ENCODE measurements around the gene FAM241A. TPM values are rescaled to one million over a fixed set of nuclear protein-coding genes. Genes with fewer than 3 reads are reported as not detected.

FAM241A gene
- total RNA-seq, 2 donors from 2014 or later, result 0.13 to 0.18 TPM

DNA sequence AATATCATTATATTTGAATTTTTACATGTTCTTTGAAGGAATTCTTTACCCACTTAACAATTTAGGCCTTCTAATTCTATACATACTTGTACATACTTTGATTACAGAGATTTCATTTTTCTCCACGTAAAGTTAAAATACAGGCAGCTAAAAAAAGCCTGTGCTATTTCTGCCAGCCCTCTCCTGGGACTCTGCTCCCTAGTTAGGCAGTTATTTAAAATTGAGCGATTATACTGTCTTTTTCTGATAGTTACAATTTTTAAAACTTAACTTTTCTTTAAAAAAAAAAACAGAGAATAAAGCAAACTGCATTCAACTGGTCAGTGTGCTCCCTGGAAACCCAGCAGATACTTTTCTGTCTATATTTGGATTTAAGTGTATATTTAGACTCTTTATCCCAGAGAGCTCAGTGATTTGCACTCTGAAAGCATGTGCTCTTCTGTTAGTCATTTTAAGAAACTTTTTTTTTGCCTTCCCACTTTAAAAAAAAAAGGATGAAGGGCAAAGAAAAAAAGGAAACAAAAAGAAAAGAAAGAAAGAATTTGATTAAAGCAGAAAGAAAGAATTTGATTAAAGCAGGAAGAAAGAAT lies 18.1 kb upstream of the FAM241A start:
- DNase-seq, result no peak
- Mint-ChIP-seq H3K27ac (no peak overlapping the region), H3K36me3 (ENCODE audit: low read depth) (no peaks in the 10 kb centered on the region), H3K27me3 (ENCODE audit: insufficient read depth) (peaks cover 31% of the 10 kb centered on the region), H3K4me3 (no peak overlapping the region), H3K4me1 (peaks cover 31% of the 10 kb centered on the region), H3K9me3 (no peaks in the 10 kb centered on the region)
- no peaks in the 10 kb centered on the region for H3K4me1 ChIP-seq (ENCODE audit: control insufficient read depth, insufficient read depth, low read length)
- H3K36me3 ChIP-seq (ENCODE audit: control insufficient read depth, insufficient read depth, low read length), result no peaks in the 10 kb centered on the region
- H3K9me3 ChIP-seq (ENCODE audit: control insufficient read depth, low read length), result no peaks in the 10 kb centered on the region
- no peak overlapping the region for H3K4me3 ChIP-seq (ENCODE audit: low read length)
- 91% methylated on average over 2 of the region's 2 CpGs; no CpG with 5 or more reads in 1 of the 2 experiments for WGBS, 2 experiments (ENCODE audit: insufficient coverage in 1 of 2, insufficient read length in 1 of 2)
- H3K27me3 ChIP-seq (ENCODE audit: control insufficient read depth, insufficient read depth, low read length, poor library complexity, severe bottlenecking), result peaks cover 20% of the 10 kb centered on the region
- H3K27ac ChIP-seq (ENCODE audit: low read depth, low read length), result no peak overlapping the region
- TF ChIP-seq, protein P1, sequence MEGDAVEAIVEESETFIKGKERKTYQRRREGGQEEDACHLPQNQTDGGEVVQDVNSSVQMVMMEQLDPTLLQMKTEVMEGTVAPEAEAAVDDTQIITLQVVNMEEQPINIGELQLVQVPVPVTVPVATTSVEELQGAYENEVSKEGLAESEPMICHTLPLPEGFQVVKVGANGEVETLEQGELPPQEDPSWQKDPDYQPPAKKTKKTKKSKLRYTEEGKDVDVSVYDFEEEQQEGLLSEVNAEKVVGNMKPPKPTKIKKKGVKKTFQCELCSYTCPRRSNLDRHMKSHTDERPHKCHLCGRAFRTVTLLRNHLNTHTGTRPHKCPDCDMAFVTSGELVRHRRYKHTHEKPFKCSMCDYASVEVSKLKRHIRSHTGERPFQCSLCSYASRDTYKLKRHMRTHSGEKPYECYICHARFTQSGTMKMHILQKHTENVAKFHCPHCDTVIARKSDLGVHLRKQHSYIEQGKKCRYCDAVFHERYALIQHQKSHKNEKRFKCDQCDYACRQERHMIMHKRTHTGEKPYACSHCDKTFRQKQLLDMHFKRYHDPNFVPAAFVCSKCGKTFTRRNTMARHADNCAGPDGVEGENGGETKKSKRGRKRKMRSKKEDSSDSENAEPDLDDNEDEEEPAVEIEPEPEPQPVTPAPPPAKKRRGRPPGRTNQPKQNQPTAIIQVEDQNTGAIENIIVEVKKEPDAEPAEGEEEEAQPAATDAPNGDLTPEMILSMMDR (conservative IDR thresholded peaks at IDR 0.05), result no peak
- no peak overlapping the region for H3K9ac ChIP-seq (ENCODE audit: extremely low read depth, low read length, poor library complexity, severe bottlenecking)

DNA sequence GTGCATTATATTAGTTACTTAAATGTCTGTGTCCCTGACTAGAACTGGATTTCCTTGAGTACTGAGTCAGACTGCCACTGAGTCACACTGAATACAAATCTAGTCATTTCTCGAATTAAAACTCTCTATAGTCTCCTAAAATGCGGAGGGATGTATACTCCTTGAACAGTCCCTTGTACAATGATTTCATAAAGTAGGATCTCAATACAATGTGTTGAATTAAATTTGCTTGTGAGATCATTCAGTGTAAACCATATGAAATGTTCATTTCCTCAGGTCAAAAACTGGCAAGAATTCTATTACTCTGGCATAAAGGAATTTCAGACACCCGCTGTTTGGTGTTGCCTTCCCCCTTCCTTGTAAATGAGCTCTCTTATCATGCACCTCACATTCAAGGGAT lies 17.5 kb upstream of the FAM241A start:
- H3K27ac Mint-ChIP-seq, result peak overlapping the region; percentile 44
- no peak overlapping the region for H3K4me3 ChIP-seq (ENCODE audit: low read length)
- no peaks in the 10 kb centered on the region for H3K9me3 Mint-ChIP-seq
- peaks cover 31% of the 10 kb centered on the region for H3K27me3 Mint-ChIP-seq (ENCODE audit: insufficient read depth)
- TF ChIP-seq, protein P1 (conservative IDR thresholded peaks at IDR 0.05), result no peak
- H3K27me3 ChIP-seq (ENCODE audit: control insufficient read depth, insufficient read depth, low read length, poor library complexity, severe bottlenecking), result peaks cover 20% of the 10 kb centered on the region
- no peaks in the 10 kb centered on the region for H3K9me3 ChIP-seq (ENCODE audit: control insufficient read depth, low read length)
- H3K4me3 Mint-ChIP-seq, result no peak overlapping the region
- H3K36me3 Mint-ChIP-seq (ENCODE audit: low read depth), result no peaks in the 10 kb centered on the region
- peaks cover 31% of the 10 kb centered on the region for H3K4me1 Mint-ChIP-seq
- no peaks in the 10 kb centered on the region for H3K4me1 ChIP-seq (ENCODE audit: control insufficient read depth, insufficient read depth, low read length)
- H3K9ac ChIP-seq (ENCODE audit: extremely low read depth, low read length, poor library complexity, severe bottlenecking), result no peak overlapping the region
- 74% methylated on average over 3 of the region's 3 CpGs; no CpG with 5 or more reads in 1 of the 2 experiments for WGBS, 2 experiments (ENCODE audit: insufficient coverage in 1 of 2, insufficient read length in 1 of 2)
- no peaks in the 10 kb centered on the region for H3K36me3 ChIP-seq (ENCODE audit: control insufficient read depth, insufficient read depth, low read length)
- no peak for DNase-seq
- peak overlapping the region; percentile 36 for H3K27ac ChIP-seq (ENCODE audit: low read depth, low read length)

- Mint-ChIP-seq H3K27me3 (ENCODE audit: insufficient read depth) (peaks cover 33% of the 10 kb centered on the region), H3K27ac (no peak overlapping the region), H3K4me3 (no peak overlapping the region), H3K36me3 (ENCODE audit: low read depth) (no peaks in the 10 kb centered on the region), H3K4me1 (peaks cover 26% of the 10 kb centered on the region), H3K9me3 (no peaks in the 10 kb centered on the region)
- H3K9ac ChIP-seq (ENCODE audit: extremely low read depth, low read length, poor library complexity, severe bottlenecking), result no peak overlapping the region
- TF ChIP-seq, protein P1 (conservative IDR thresholded peaks at IDR 0.05), result no peak
- WGBS, 2 experiments (ENCODE audit: insufficient coverage in 1 of 2, insufficient read length in 1 of 2), result 40% methylated on average over 2 of the region's 2 CpGs; no CpG with 5 or more reads in 1 of the 2 experiments
- H3K9me3 ChIP-seq (ENCODE audit: control insufficient read depth, low read length), result no peaks in the 10 kb centered on the region
- H3K27me3 ChIP-seq (ENCODE audit: control insufficient read depth, insufficient read depth, low read length, poor library complexity, severe bottlenecking), result peaks cover 20% of the 10 kb centered on the region
- DNase-seq, result no peak
- no peaks in the 10 kb centered on the region for H3K4me1 ChIP-seq (ENCODE audit: control insufficient read depth, insufficient read depth, low read length)
- H3K36me3 ChIP-seq (ENCODE audit: control insufficient read depth, insufficient read depth, low read length), result no peaks in the 10 kb centered on the region
- H3K27ac ChIP-seq (ENCODE audit: low read depth, low read length), result no peak overlapping the region
- no peak overlapping the region for H3K4me3 ChIP-seq (ENCODE audit: low read length)
Observed at GRCh38 chr4:112128452-112128851, 16.8 kb upstream of the FAM241A start.

All from endodermal cell (in vitro differentiated cells).